ENCODE results near the gene YWHAE. TPM values are rescaled to one million over a fixed set of nuclear protein-coding genes. Genes with fewer than 3 reads are reported as not detected.
"Not testable (repeated sequence)": the region's sequence is repeated elsewhere in the genome, so short reads cannot be mapped to it uniquely, and the experiment has no call there.

Gene YWHAE
- total RNA-seq, 5 donors from 2014 or later (not counting 1 experiment from before 2014, with no cell fraction given) = 119 to 129 (median 126) TPM

- no peaks in the 10 kb centered on the region for H3K9me3 Mint-ChIP-seq
- H3K4me3 Mint-ChIP-seq = no peak overlapping the region
- no peaks in the 10 kb centered on the region for H3K4me1 Mint-ChIP-seq
- no peak for ATAC-seq (replicated peaks in 1 of 4)
- Histone ChIP-seq H3K4me1 (ENCODE audit: control insufficient read depth in 1 of 2, extremely low read depth in 1 of 2, insufficient read depth in 2 of 2, low read length in 2 of 2) (no peaks in the 10 kb centered on the region), H3K36me3 (ENCODE audit: control insufficient read depth in 2 of 2, extremely low read depth in 1 of 2, insufficient read depth in 1 of 2, low read length in 1 of 2) (no peaks in the 10 kb centered on the region), H3K9me3 (no peaks in the 10 kb centered on the region), H3K4me3 (ENCODE audit: control insufficient read depth in 1 of 2, extremely low read depth in 1 of 2, low read length in 1 of 2) (no peak overlapping the region), H3K27me3 (replicated peaks in 1 of 2; ENCODE audit: control insufficient read depth in 2 of 2, extremely low read depth in 1 of 2, insufficient read depth in 2 of 2, low read length in 1 of 2) (peaks cover 0 to 57% of the 10 kb centered on the region in 2 experiments), H3K27ac (ENCODE audit: low read length) (no peak overlapping the region)
- H3K36me3 Mint-ChIP-seq = no peaks in the 10 kb centered on the region
- no peak for DNase-seq
- no peak overlapping the region for H3K27ac Mint-ChIP-seq
- ChIA-PET POLR2A (interaction anchor here in 1 of 2 donors (0.6 kb wide), 2 partner anchors 50 to 58 kb away, joined by 3 read pairs; no protein-coding TSS in a partner anchor), CTCF (no interaction called here)
- H3K27me3 Mint-ChIP-seq = peaks cover 11 to 20% of the 10 kb centered on the region in 2 donors
- 86% methylated on average over 8 of the region's 10 CpGs for WGBS (ENCODE audit: insufficient coverage)
These were observed 84.6 kb downstream of the YWHAE start for GRCh38 chr17:1315409-1315808.

GRCh38 chr17:1313270-1314005 lies 86.6 kb downstream of the YWHAE start:
- H3K27ac ChIP-seq (ENCODE audit: low read length) = no peak overlapping the region
- ChIA-PET POLR2A (interaction anchor here (0.6 to 0.7 kb wide), 2 partner anchors 150 to 786 kb away, joined by 3 to 8 read pairs; no protein-coding TSS in a partner anchor), CTCF (interaction anchor here in 1 of 2 donors (0.6 kb wide), 1 partner anchor 285 kb away, joined by 3 read pairs; no protein-coding TSS in a partner anchor)
- no peaks in the 10 kb centered on the region for H3K9me3 Mint-ChIP-seq
- H3K27ac Mint-ChIP-seq = no peak overlapping the region
- H3K36me3 Mint-ChIP-seq = no peaks in the 10 kb centered on the region
- no peaks in the 10 kb centered on the region for H3K4me1 Mint-ChIP-seq
- H3K9me3 ChIP-seq = no peaks in the 10 kb centered on the region
- ATAC-seq (replicated peaks in 1 of 4) (no peak), DNase-seq (no peak)
- H3K27me3 ChIP-seq (replicated peaks in 1 of 2; ENCODE audit: control insufficient read depth in 2 of 2, extremely low read depth in 1 of 2, insufficient read depth in 2 of 2, low read length in 1 of 2) = peaks cover 0 to 40% of the 10 kb centered on the region in 2 experiments
- H3K4me3 Mint-ChIP-seq = no peak overlapping the region
- peaks cover 7 to 11% of the 10 kb centered on the region in 2 donors for H3K27me3 Mint-ChIP-seq
- H3K4me1 ChIP-seq (ENCODE audit: control insufficient read depth in 1 of 2, extremely low read depth in 1 of 2, insufficient read depth in 2 of 2, low read length in 2 of 2) = no peaks in the 10 kb centered on the region
- H3K36me3 ChIP-seq (ENCODE audit: control insufficient read depth in 2 of 2, extremely low read depth in 1 of 2, insufficient read depth in 1 of 2, low read length in 1 of 2) = no peaks in the 10 kb centered on the region
- no peak overlapping the region for H3K4me3 ChIP-seq (ENCODE audit: control insufficient read depth in 1 of 2, extremely low read depth in 1 of 2, low read length in 1 of 2)
- WGBS (ENCODE audit: insufficient coverage) = 81% methylated on average over 5 of the region's 8 CpGs

- Histone ChIP-seq H3K9me3 (no peaks in the 10 kb centered on the region), H3K36me3 (ENCODE audit: control insufficient read depth in 2 of 2, extremely low read depth in 1 of 2, insufficient read depth in 1 of 2, low read length in 1 of 2) (no peaks in the 10 kb centered on the region), H3K4me1 (ENCODE audit: control insufficient read depth in 1 of 2, extremely low read depth in 1 of 2, insufficient read depth in 2 of 2, low read length in 2 of 2) (no peaks in the 10 kb centered on the region), H3K4me3 (ENCODE audit: control insufficient read depth in 1 of 2, extremely low read depth in 1 of 2, low read length in 1 of 2) (no peak overlapping the region), H3K27me3 (replicated peaks in 1 of 2; ENCODE audit: control insufficient read depth in 2 of 2, extremely low read depth in 1 of 2, insufficient read depth in 2 of 2, low read length in 1 of 2) (peaks cover 0 to 37% of the 10 kb centered on the region in 2 experiments), H3K27ac (ENCODE audit: low read length) (no peak overlapping the region)
- DNase-seq (no peak), ATAC-seq (replicated peaks in 1 of 4) (no peak)
- WGBS (ENCODE audit: insufficient coverage) = 10% methylated on average over 4 of the region's 9 CpGs
- Mint-ChIP-seq H3K4me1 (no peaks in the 10 kb centered on the region), H3K9me3 (no peaks in the 10 kb centered on the region), H3K27ac (no peak overlapping the region), H3K4me3 (no peak overlapping the region), H3K27me3 (peaks cover 7 to 11% of the 10 kb centered on the region in 2 donors), H3K36me3 (no peaks in the 10 kb centered on the region)
- POLR2A ChIA-PET = interaction anchor here in 1 of 2 donors (0.6 kb wide), 1 partner anchor 481 kb away, joined by 3 read pairs; no protein-coding TSS in a partner anchor
- CTCF ChIA-PET = no interaction called here
These were observed 87.7 kb downstream of the YWHAE start for GRCh38 chr17:1312261-1312870.

GRCh38 chr17:1307829-1308228 lies 92.2 kb downstream of the YWHAE start:
- H3K27me3 Mint-ChIP-seq = peaks cover 4 to 13% of the 10 kb centered on the region in 2 donors
- H3K27me3 ChIP-seq (replicated peaks in 1 of 2; ENCODE audit: control insufficient read depth in 2 of 2, extremely low read depth in 1 of 2, insufficient read depth in 2 of 2, low read length in 1 of 2) = peaks cover 0 to 43% of the 10 kb centered on the region in 2 experiments
- H3K4me3 ChIP-seq (ENCODE audit: control insufficient read depth in 1 of 2, extremely low read depth in 1 of 2, low read length in 1 of 2); H3K36me3 Mint-ChIP-seq; H3K9me3 ChIP-seq; H3K4me1 Mint-ChIP-seq; H3K36me3 ChIP-seq (ENCODE audit: control insufficient read depth in 2 of 2, extremely low read depth in 1 of 2, insufficient read depth in 1 of 2, low read length in 1 of 2); CTCF ChIA-PET; ATAC-seq (replicated peaks in 1 of 4); H3K4me3 Mint-ChIP-seq; H3K27ac Mint-ChIP-seq; H3K4me1 ChIP-seq (ENCODE audit: control insufficient read depth in 1 of 2, extremely low read depth in 1 of 2, insufficient read depth in 2 of 2, low read length in 2 of 2); POLR2A ChIA-PET; H3K27ac ChIP-seq (ENCODE audit: low read length); H3K9me3 Mint-ChIP-seq; DNase-seq: not testable (repeated sequence)
- WGBS (ENCODE audit: insufficient coverage) = 75% methylated on average over 7 of the region's 16 CpGs

- no peaks in the 10 kb centered on the region for H3K36me3 ChIP-seq (ENCODE audit: control insufficient read depth in 2 of 2, extremely low read depth in 1 of 2, insufficient read depth in 1 of 2, low read length in 1 of 2)
- H3K9me3 Mint-ChIP-seq = no peaks in the 10 kb centered on the region
- no peak overlapping the region for H3K4me3 Mint-ChIP-seq
- peaks cover 0 to 3% (median 0%) of the 10 kb centered on the region in 3 donors for H3K4me1 Mint-ChIP-seq
- no peak overlapping the region for H3K27ac ChIP-seq (ENCODE audit: low read length)
- H3K9me3 ChIP-seq = no peaks in the 10 kb centered on the region
- H3K27ac Mint-ChIP-seq = no peak overlapping the region
- H3K4me1 ChIP-seq (ENCODE audit: control insufficient read depth in 1 of 2, extremely low read depth in 1 of 2, insufficient read depth in 2 of 2, low read length in 2 of 2) = peaks cover 0 to 3% of the 10 kb centered on the region in 2 experiments
- H3K4me3 ChIP-seq (ENCODE audit: control insufficient read depth in 1 of 2, extremely low read depth in 1 of 2, low read length in 1 of 2) = no peak overlapping the region
- no peaks in the 10 kb centered on the region for H3K36me3 Mint-ChIP-seq
- ChIA-PET POLR2A (no interaction called here), CTCF (no interaction called here)
- H3K27me3 ChIP-seq (replicated peaks in 1 of 2; ENCODE audit: control insufficient read depth in 2 of 2, extremely low read depth in 1 of 2, insufficient read depth in 2 of 2, low read length in 1 of 2) = peaks cover 0 to 58% of the 10 kb centered on the region in 2 experiments
- WGBS (ENCODE audit: insufficient coverage) = 88% methylated on average over 15 of the region's 19 CpGs
- DNase-seq = no peak
- peaks cover 9 to 13% of the 10 kb centered on the region in 2 donors for H3K27me3 Mint-ChIP-seq
- ATAC-seq (replicated peaks in 1 of 4) = no peak
These were observed 95.0 kb downstream of the YWHAE start for GRCh38 chr17:1304962-1305563.

GRCh38 chr17:1304522-1304921 lies 95.5 kb downstream of the YWHAE start:
- no peaks in the 10 kb centered on the region for H3K9me3 ChIP-seq
- Mint-ChIP-seq H3K4me1 (peaks cover 0 to 5% (median 0%) of the 10 kb centered on the region in 3 donors), H3K27me3 (peaks cover 12 to 13% of the 10 kb centered on the region in 2 donors), H3K4me3 (no peak overlapping the region), H3K27ac (no peak overlapping the region), H3K9me3 (no peaks in the 10 kb centered on the region), H3K36me3 (no peaks in the 10 kb centered on the region)
- peaks cover 3 to 5% of the 10 kb centered on the region in 2 experiments for H3K4me1 ChIP-seq (ENCODE audit: control insufficient read depth in 1 of 2, extremely low read depth in 1 of 2, insufficient read depth in 2 of 2, low read length in 2 of 2)
- peaks cover 0 to 63% of the 10 kb centered on the region in 2 experiments for H3K27me3 ChIP-seq (replicated peaks in 1 of 2; ENCODE audit: control insufficient read depth in 2 of 2, extremely low read depth in 1 of 2, insufficient read depth in 2 of 2, low read length in 1 of 2)
- POLR2A ChIA-PET = no interaction called here
- no peak for ATAC-seq (replicated peaks in 1 of 4)
- no peak overlapping the region for H3K4me3 ChIP-seq (ENCODE audit: control insufficient read depth in 1 of 2, extremely low read depth in 1 of 2, low read length in 1 of 2)
- DNase-seq = no peak
- CTCF ChIA-PET = no interaction called here
- H3K36me3 ChIP-seq (ENCODE audit: control insufficient read depth in 2 of 2, extremely low read depth in 1 of 2, insufficient read depth in 1 of 2, low read length in 1 of 2) = no peaks in the 10 kb centered on the region
- H3K27ac ChIP-seq (ENCODE audit: low read length) = no peak overlapping the region
- WGBS (ENCODE audit: insufficient coverage) = 100% methylated on average over 1 of the region's 5 CpGs
